Colonic mucosa (tissue), 4 donors: ENCODE results near the gene GPATCH4. TPM values are rescaled to one million over a fixed set of nuclear protein-coding genes. Genes with fewer than 3 reads are reported as not detected.
"Not testable (repeated sequence)": the region's sequence is repeated elsewhere in the genome, so short reads cannot be mapped to it uniquely, and the experiment has no call there.

Experiments
- DNase-seq: peaks from one replicate; pipeline ENCODE4 v3.0.0-alpha.2; 2020
- H3K27ac ChIP-seq: fragments of 200-600 bp; one replicate; pipeline ENCODE4 v1.8.0; 2021
- H3K27me3 ChIP-seq: fragments of 200-600 bp; one replicate; pipeline ENCODE4 v1.8.0; 2021
- H3K36me3 ChIP-seq: fragments of 200-600 bp; one replicate; pipeline ENCODE4 v1.8.0; 2021
- H3K4me1 ChIP-seq: fragments of 200-600 bp; one replicate; pipeline ENCODE4 v1.8.0; 2021; ENCODE audit warnings: mild to moderate bottlenecking
- H3K4me3 ChIP-seq: fragments of 200-600 bp; one replicate; pipeline ENCODE4 v1.8.0; 2021
- H3K9ac ChIP-seq, 2 donors: one replicate each; pipeline ENCODE4 v1.7.0; 2013; ENCODE audit warnings: control low read depth in 2 of 2, low read depth in 2 of 2, low read length in 2 of 2
- H3K9me3 ChIP-seq: fragments of 200-600 bp; one replicate; pipeline ENCODE4 v1.8.0; 2021
- intact Hi-C: fragments of 100-400 bp; cut with DNase I; formaldehyde crosslinking; loops from one replicate; pipeline ENCODE4 v1.14.1; 2022
- total RNA-seq, 2 donors: library from RNA; stranded (reverse); fragmentation: NEBNext Ultra II Directional in 1 of 2; extraction: Animal tissue kit (Norgen Biotek cat#: 25700) in 1 of 2; gene quantifications; one replicate each; pipeline ENCODE4 v1.2.1, GENCODE V29; 2021
- TF ChIP-seq, protein P1 (sequence below): fragments of 200-600 bp; IDR thresholded peaks from one replicate; pipeline ENCODE4 v1.8.0; 2022; ENCODE audit warnings: antibody characterized with exemption, mild to moderate bottlenecking
- donor health status: healthy.
- donor health status: DM: no; HTN: no; CAD: no.
- donor health status: DM: no; HTN: no; CAD: no.

The GPATCH4 gene
- total RNA-seq, 2 donors from 2014 or later: 12.3 to 31.3 TPM

DNA sequence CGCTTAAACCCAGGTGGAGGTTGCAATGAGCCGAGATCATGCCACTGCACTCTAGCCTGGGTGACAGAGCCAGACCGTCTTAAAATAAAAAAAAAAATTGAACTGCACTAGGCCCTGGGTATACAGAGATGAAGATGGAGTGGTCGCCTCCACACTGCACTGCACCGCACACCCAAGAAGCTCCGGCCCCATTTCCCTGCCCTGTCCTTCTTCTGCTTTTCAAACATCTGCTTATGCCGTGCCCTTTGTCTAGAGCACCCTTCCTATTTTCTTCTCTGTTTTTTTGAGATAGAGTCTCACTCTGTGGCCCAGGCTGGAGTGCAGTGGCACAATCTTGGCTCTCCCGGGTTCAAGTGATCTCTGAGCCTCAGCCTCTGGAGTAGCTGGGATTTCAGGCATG is 46.3 kb downstream of the GPATCH4 start:
- no peak for DNase-seq
- Histone ChIP-seq H3K36me3 (no peaks in the 10 kb centered on the region), H3K27ac (no peak overlapping the region), H3K4me3 (no peak overlapping the region), H3K4me1 (no peaks in the 10 kb centered on the region), H3K9ac (no peak overlapping the region), H3K27me3 (no peaks in the 10 kb centered on the region), H3K9me3 (no peaks in the 10 kb centered on the region)
- TF ChIP-seq, protein P1, sequence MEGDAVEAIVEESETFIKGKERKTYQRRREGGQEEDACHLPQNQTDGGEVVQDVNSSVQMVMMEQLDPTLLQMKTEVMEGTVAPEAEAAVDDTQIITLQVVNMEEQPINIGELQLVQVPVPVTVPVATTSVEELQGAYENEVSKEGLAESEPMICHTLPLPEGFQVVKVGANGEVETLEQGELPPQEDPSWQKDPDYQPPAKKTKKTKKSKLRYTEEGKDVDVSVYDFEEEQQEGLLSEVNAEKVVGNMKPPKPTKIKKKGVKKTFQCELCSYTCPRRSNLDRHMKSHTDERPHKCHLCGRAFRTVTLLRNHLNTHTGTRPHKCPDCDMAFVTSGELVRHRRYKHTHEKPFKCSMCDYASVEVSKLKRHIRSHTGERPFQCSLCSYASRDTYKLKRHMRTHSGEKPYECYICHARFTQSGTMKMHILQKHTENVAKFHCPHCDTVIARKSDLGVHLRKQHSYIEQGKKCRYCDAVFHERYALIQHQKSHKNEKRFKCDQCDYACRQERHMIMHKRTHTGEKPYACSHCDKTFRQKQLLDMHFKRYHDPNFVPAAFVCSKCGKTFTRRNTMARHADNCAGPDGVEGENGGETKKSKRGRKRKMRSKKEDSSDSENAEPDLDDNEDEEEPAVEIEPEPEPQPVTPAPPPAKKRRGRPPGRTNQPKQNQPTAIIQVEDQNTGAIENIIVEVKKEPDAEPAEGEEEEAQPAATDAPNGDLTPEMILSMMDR: no peak
- intact Hi-C loops: no loop called here

DNA sequence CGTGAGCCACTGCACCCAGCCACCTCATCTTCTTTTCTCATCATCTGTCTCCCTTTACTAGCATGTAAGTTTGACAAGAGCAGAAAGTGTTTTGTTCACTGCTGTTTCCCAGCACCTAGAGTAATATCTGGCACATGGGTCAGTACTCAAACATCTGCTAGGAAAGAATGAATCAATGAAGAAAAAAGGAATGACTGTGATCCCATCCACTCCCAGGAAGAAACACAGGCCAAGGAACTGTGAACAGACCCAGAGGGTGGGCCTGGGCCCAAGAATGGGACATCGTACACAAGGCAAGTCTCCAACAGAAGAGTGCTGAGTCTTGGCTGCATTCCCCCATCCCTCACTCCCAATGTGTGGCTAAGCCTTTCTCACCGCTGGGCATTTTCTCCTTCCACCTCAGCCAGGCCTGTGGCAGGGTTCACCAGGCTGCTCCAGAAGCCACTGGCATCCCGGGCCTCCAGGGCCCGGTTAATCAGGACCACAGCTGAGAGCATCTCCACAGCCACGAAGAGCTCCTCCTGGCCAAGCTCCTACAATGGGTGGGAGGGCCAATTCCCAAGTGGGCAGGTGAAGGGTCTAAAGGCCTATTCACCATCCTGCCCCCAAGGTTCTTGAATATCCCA is 47.3 kb downstream of the GPATCH4 start:
- no peaks in the 10 kb centered on the region for H3K9me3 ChIP-seq
- H3K4me3 ChIP-seq: no peak overlapping the region
- H3K9ac ChIP-seq: no peak overlapping the region
- H3K4me1 ChIP-seq: no peaks in the 10 kb centered on the region
- intact Hi-C loops: no loop called here
- TF ChIP-seq, protein P1: no peak
- H3K27ac ChIP-seq: no peak overlapping the region
- no peaks in the 10 kb centered on the region for H3K27me3 ChIP-seq
- no peaks in the 10 kb centered on the region for H3K36me3 ChIP-seq
- DNase-seq: no peak

GRCh38 chr1:156552937-156553336 is 48.3 kb downstream of the GPATCH4 start:
- DNase-seq, H3K4me1 ChIP-seq, H3K4me3 ChIP-seq, H3K9me3 ChIP-seq, H3K27ac ChIP-seq, H3K27me3 ChIP-seq, intact Hi-C loops, H3K36me3 ChIP-seq, H3K9ac ChIP-seq: not testable (repeated sequence)

DNA sequence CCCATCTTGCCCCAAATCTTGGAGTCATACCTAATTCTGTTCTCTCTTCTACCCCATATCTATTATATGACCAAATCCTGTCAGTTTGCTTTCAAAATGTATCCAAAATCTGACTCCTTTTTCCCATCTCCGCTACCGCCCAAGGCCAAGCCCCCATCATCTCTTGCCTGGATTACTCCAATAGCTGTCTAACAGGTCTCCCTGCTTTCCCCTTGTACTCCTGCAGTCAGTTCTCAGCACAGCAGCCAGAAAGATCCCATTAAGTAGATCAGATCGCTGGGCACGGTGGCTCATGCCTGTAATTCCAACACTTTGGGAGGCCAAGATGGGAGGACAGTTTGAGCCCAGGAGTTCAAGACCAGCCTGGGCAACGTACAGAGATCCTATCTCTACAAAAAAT is 48.8 kb downstream of the GPATCH4 start:
- DNase-seq: no peak
- H3K36me3 ChIP-seq: no peaks in the 10 kb centered on the region
- H3K9me3 ChIP-seq: no peaks in the 10 kb centered on the region
- H3K4me1 ChIP-seq: no peaks in the 10 kb centered on the region
- H3K9ac ChIP-seq: no peak overlapping the region
- no peaks in the 10 kb centered on the region for H3K27me3 ChIP-seq
- TF ChIP-seq, protein P1: no peak
- H3K4me3 ChIP-seq: no peak overlapping the region
- no peak overlapping the region for H3K27ac ChIP-seq
- intact Hi-C loops: no loop called here

DNA sequence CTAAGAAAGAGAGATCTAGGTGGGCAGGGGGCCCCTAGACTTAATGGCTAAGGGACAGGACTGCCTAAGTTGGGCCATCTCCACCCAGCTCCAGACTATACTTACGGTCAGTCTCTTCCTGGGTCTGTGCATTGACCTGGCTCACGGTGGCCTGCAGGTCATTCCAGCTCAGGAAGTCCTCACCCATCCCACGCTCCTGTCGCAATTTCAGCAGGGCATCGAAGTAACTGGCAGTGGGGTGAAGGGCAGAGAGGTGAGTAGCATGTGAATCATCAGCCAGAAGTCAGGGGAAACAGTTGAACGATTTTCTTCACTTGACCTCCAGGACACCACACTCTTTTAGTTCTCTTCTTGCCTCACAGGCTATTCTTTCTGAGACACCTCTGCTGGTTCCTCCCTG is 49.4 kb downstream of the GPATCH4 start:
- Histone ChIP-seq H3K27ac (no peak overlapping the region), H3K4me3 (no peak overlapping the region), H3K36me3 (no peaks in the 10 kb centered on the region), H3K9me3 (no peaks in the 10 kb centered on the region), H3K9ac (no peak overlapping the region), H3K27me3 (no peaks in the 10 kb centered on the region), H3K4me1 (no peaks in the 10 kb centered on the region)
- intact Hi-C loops: no loop called here
- TF ChIP-seq, protein P1: no peak
- DNase-seq: no peak

DNA sequence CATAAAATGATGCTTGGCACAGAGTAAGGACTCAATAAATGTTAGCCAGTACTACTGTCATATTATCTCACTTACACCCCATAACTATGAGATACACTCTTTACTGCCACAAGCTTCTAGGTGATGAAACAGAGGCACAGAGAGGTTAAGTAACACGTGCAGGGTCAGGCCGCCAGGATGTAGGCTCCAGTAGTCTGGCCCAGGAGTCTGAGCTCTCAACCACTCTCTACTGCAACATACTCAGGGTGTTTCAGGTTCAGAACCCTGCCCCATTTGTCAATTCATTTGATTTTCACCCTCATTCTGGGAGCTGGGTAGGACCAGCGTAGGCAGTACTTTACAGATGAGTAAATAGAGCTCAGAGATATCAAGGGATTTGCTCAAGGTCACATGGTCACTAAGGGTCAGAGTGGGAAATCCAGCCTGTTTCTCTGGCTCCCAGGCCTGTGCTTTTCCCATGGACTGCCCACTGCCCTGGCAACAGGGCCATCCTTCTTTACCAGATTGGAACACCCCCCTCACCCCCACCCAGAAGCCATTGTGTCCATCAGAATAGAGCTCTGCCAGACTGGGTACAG is 50.1 kb downstream of the GPATCH4 start:
- intact Hi-C loops: no loop called here
- Histone ChIP-seq H3K9me3 (no peaks in the 10 kb centered on the region), H3K9ac (no peak overlapping the region), H3K4me3 (no peak overlapping the region), H3K27ac (no peak overlapping the region), H3K36me3 (no peaks in the 10 kb centered on the region), H3K4me1 (no peaks in the 10 kb centered on the region), H3K27me3 (no peaks in the 10 kb centered on the region)
- TF ChIP-seq, protein P1: no peak
- no peak for DNase-seq
